Nephron progenitor cell (in vitro differentiated cells): Measurements from ENCODE around the gene ZNF487.

Experiments
- DNase-seq: peaks from one replicate; pipeline ENCODE4 v3.0.0; 2021
- H3K27ac Mint-ChIP-seq: 2 replicates; pipeline ENCODE4 v1.8.0; 2021; ENCODE audit warnings: mild to moderate bottlenecking, moderate library complexity, mixed read lengths
- H3K27me3 Mint-ChIP-seq: 2 replicates; pipeline ENCODE4 v1.8.0; 2021; ENCODE audit warnings: mild to moderate bottlenecking, low read depth, mixed read lengths; ENCODE audit not compliant: poor library complexity
- H3K36me3 Mint-ChIP-seq: 2 replicates; pipeline ENCODE4 v1.8.0; 2021; ENCODE audit warnings: low read depth, mixed read lengths
- H3K4me1 Mint-ChIP-seq: 2 replicates; pipeline ENCODE4 v1.8.0; 2021; ENCODE audit warnings: mixed read lengths
- H3K4me3 Mint-ChIP-seq: 2 replicates; pipeline ENCODE4 v1.8.0; 2021; ENCODE audit warnings: mild to moderate bottlenecking, moderate library complexity, mixed read lengths
- H3K9me3 Mint-ChIP-seq: 2 replicates; pipeline ENCODE4 v1.8.0; 2021; ENCODE audit warnings: mild to moderate bottlenecking, moderate library complexity, mixed read lengths
- TF ChIP-seq, protein P1 (sequence below): fragments of 200-600 bp; sonication (generic); IDR thresholded peaks from 2 replicates; pipeline ENCODE4 v1.5.0; 2021; ENCODE audit warnings: antibody characterized with exemption

Gene ZNF487

GRCh38 chr10:43411536-43411935 lies 25.4 kb upstream of the ZNF487 start:
- Mint-ChIP-seq H3K4me3 (no peak overlapping the region), H3K4me1 (peaks cover 6% of the 10 kb centered on the region), H3K36me3 (peaks cover 5% of the 10 kb centered on the region), H3K27me3 (peaks cover 8% of the 10 kb centered on the region), H3K9me3 (peaks cover 7% of the 10 kb centered on the region), H3K27ac (no peak overlapping the region)
- DNase-seq = no peak
- TF ChIP-seq, protein P1, sequence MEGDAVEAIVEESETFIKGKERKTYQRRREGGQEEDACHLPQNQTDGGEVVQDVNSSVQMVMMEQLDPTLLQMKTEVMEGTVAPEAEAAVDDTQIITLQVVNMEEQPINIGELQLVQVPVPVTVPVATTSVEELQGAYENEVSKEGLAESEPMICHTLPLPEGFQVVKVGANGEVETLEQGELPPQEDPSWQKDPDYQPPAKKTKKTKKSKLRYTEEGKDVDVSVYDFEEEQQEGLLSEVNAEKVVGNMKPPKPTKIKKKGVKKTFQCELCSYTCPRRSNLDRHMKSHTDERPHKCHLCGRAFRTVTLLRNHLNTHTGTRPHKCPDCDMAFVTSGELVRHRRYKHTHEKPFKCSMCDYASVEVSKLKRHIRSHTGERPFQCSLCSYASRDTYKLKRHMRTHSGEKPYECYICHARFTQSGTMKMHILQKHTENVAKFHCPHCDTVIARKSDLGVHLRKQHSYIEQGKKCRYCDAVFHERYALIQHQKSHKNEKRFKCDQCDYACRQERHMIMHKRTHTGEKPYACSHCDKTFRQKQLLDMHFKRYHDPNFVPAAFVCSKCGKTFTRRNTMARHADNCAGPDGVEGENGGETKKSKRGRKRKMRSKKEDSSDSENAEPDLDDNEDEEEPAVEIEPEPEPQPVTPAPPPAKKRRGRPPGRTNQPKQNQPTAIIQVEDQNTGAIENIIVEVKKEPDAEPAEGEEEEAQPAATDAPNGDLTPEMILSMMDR = no peak

- H3K4me3 Mint-ChIP-seq = no peak overlapping the region
These were observed 21.4 kb upstream of the ZNF487 start for GRCh38 chr10:43415544-43415943.

DNA sequence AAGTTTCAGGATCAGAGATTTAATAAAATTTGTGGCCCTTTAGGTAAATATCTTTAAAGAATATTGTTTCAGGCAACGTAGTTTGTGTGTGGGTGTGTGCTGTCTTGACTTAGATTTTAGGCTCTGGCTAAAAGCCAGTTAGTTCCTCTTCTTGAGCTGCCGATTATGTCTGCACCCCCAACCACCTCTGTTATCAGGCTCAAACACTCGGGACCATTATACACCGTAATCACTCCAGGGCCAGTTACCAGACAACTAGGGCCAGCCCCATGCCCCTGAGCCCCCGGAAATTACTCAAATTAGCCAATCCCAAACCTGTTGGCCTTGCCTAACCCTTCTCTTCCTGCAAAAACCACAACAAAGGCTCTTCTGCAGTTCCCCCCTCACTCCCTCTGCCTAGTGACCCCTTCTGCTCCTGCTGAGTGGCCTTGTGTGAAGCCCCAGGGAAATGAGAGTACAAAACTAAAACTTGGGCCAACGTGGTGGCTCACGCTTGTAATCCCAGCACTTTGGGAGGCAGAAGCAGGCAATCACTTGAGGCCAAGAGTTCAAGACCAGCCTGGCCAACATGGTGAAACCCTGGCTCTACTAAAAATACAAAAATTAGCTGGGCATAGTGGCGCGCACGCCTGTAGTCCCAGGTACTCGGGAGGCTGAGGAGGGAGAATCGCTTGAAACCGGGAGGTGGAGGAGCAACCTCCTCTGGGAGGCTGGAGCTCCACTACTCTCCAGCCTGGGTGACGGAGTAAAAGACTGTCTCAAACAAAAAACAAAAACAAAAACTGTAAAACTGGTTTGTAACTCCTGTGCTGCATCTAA lies 18.8 kb upstream of the ZNF487 start:
- Mint-ChIP-seq H3K9me3 (peaks cover 29% of the 10 kb centered on the region), H3K27ac (no peak overlapping the region), H3K4me1 (peaks cover 6% of the 10 kb centered on the region), H3K27me3 (peaks cover 6% of the 10 kb centered on the region), H3K36me3 (peaks cover 7% of the 10 kb centered on the region), H3K4me3 (no peak overlapping the region)
- DNase-seq = no peak
- TF ChIP-seq, protein P1 = no peak

More at GRCh38 chr10:43415544-43415943, 21.4 kb upstream of the ZNF487 start:
- Mint-ChIP-seq H3K9me3 (peaks cover 11% of the 10 kb centered on the region), H3K27ac (no peak overlapping the region), H3K27me3 (peaks cover 2% of the 10 kb centered on the region), H3K4me1 (no peaks in the 10 kb centered on the region), H3K36me3 (no peaks in the 10 kb centered on the region)
- TF ChIP-seq, protein P1 = no peak
- no peak for DNase-seq

DNA sequence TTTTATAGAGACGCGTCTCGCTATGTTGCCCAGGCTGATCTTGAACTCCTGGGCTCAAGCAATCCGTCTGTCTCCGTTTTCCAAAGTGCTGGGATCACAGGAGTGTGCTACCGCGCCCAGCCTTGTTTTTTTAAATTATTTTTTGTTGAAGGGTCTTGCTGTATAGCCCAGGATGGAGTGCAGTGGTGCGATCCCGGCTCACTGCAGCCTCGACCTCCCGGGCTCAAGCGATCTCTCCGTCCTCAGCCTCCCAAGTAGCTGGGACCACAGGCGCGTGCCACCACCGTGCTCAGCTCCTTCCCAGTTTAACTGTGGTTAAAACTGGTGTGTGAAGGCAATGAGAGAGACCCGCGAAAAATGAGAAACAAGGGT lies 16.9 kb upstream of the ZNF487 start:
- Mint-ChIP-seq H3K27ac (no peak overlapping the region), H3K36me3 (peaks cover 21% of the 10 kb centered on the region), H3K9me3 (peaks cover 34% of the 10 kb centered on the region), H3K4me1 (peaks cover 6% of the 10 kb centered on the region), H3K27me3 (peaks cover 6% of the 10 kb centered on the region), H3K4me3 (peak overlapping the region; percentile 30)
- TF ChIP-seq, protein P1 = no peak
- DNase-seq = no peak

GRCh38 chr10:43420369-43421200 lies 16.3 kb upstream of the ZNF487 start:
- peak overlapping the region; percentile 88 for H3K27ac Mint-ChIP-seq
- peaks cover 21% of the 10 kb centered on the region for H3K36me3 Mint-ChIP-seq
- peak; percentile 67 for DNase-seq
- peaks cover 6% of the 10 kb centered on the region for H3K4me1 Mint-ChIP-seq
- TF ChIP-seq, protein P1 = no peak
- H3K4me3 Mint-ChIP-seq = peak overlapping the region; percentile 79
- H3K27me3 Mint-ChIP-seq = peaks cover 4% of the 10 kb centered on the region
- peaks cover 32% of the 10 kb centered on the region for H3K9me3 Mint-ChIP-seq
